Mesothelial cell of epicardium (in vitro differentiated cells): ENCODE data around the gene MCCD1. TPM values are rescaled to one million over a fixed set of nuclear protein-coding genes. Genes with fewer than 3 reads are reported as not detected.

Source experiments
- DNase-seq, 2 experiments: peaks; one replicate each; pipeline ENCODE4 v3.0.0; 2021; ENCODE audit warnings: low spot score in 2 of 2; ENCODE audit not compliant: unreplicated experiment in 2 of 2
- H3K27ac Mint-ChIP-seq: 2 replicates; pipeline ENCODE4 v1.8.0; 2021; ENCODE audit warnings: mixed read lengths
- H3K27me3 Mint-ChIP-seq: 2 replicates; pipeline ENCODE4 v1.8.0; 2021; ENCODE audit warnings: low read depth, mixed read lengths
- H3K36me3 Mint-ChIP-seq: 2 replicates; pipeline ENCODE4 v1.8.0; 2021; ENCODE audit warnings: mixed read lengths
- H3K4me1 Mint-ChIP-seq: 2 replicates; pipeline ENCODE4 v1.8.0; 2021; ENCODE audit warnings: mixed read lengths
- H3K4me3 Mint-ChIP-seq: 2 replicates; pipeline ENCODE4 v1.8.0; 2021; ENCODE audit warnings: mild to moderate bottlenecking, moderate library complexity, mixed read lengths
- H3K9me3 Mint-ChIP-seq: 2 replicates; pipeline ENCODE4 v1.8.0; 2021; ENCODE audit warnings: mixed read lengths
- CTCF ChIP-seq: fragments of 200-600 bp; sonication (generic); IDR thresholded peaks from one replicate; pipeline ENCODE4 v1.5.0; 2021; ENCODE audit warnings: antibody characterized with exemption; ENCODE audit not compliant: unreplicated experiment
- total RNA-seq: library from RNA; stranded (reverse); gene quantifications from 3 replicates; pipeline ENCODE4 v1.2.1, GENCODE V29; 2021

The MCCD1 gene
- total RNA-seq, 1 donor from 2014 or later: not detected

DNA sequence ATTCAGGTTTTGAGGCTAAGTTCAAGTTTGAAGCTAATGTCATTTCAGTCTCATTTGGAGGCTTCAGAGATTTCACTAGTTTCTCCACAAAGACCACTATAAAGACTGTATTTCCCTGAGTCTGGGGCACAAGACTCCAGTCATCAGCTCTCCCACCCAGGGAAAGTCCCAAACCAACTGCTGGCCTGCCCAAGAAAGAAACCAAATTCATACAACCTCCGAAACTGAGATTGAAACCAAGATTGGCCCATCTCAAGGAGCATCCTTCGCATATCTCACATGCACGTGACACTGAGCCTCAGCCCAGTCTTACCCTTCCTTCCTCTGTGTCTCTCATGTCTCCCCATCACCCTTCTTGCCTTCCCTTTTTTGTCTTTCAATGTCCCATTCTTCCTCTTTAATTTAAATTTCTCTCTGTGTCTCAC lies 39.8 kb downstream of the MCCD1 start:
- H3K9me3 Mint-ChIP-seq: no peaks in the 10 kb centered on the region
- peaks cover 7% of the 10 kb centered on the region for H3K27me3 Mint-ChIP-seq
- no peak overlapping the region for H3K4me3 Mint-ChIP-seq
- H3K36me3 Mint-ChIP-seq: no peaks in the 10 kb centered on the region
- TF ChIP-seq CTCF: no peak
- H3K4me1 Mint-ChIP-seq: no peaks in the 10 kb centered on the region
- no peak overlapping the region for H3K27ac Mint-ChIP-seq
- DNase-seq: no peak

GRCh38 chr6:31569861-31570536 lies 41.2 kb downstream of the MCCD1 start:
- TF ChIP-seq CTCF: no peak
- H3K27me3 Mint-ChIP-seq: peaks cover 7% of the 10 kb centered on the region
- H3K9me3 Mint-ChIP-seq: no peaks in the 10 kb centered on the region
- no peak overlapping the region for H3K4me3 Mint-ChIP-seq
- H3K4me1 Mint-ChIP-seq: no peaks in the 10 kb centered on the region
- no peak overlapping the region for H3K27ac Mint-ChIP-seq
- no peaks in the 10 kb centered on the region for H3K36me3 Mint-ChIP-seq
- no peak for DNase-seq

DNA sequence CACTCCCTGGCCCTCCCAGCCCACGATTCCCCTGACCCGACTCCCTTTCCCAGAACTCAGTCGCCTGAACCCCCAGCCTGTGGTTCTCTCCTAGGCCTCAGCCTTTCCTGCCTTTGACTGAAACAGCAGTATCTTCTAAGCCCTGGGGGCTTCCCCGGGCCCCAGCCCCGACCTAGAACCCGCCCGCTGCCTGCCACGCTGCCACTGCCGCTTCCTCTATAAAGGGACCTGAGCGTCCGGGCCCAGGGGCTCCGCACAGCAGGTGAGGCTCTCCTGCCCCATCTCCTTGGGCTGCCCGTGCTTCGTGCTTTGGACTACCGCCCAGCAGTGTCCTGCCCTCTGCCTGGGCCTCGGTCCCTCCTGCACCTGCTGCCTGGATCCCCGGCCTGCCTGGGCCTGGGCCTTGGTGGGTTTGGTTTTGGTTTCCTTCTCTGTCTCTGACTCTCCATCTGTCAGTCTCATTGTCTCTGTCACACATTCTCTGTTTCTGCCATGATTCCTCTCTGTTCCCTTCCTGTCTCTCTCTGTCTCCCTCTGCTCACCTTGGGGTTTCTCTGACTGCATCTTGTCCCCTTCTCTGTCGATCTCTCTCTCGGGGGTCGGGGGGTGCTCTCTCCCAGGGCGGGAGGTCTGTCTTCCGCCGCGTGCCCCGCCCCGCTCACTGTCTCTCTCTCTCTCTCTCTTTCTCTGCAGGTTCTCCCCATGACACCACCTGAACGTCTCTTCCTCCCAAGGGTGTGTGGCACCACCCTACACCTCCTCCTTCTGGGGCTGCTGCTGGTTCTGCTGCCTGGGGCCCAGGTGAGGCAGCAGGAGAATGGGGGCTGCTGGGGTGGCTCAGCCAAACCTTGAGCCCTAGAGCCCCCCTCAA lies 43.5 kb downstream of the MCCD1 start, which contains the start of gene LTA:
LTA (plus strand) TSS at position 249 of the 871 bp plus-strand sequence; CDS start at position 703, 454 bp downstream.
- no peaks in the 10 kb centered on the region for H3K9me3 Mint-ChIP-seq
- H3K4me1 Mint-ChIP-seq: peaks cover 5% of the 10 kb centered on the region
- no peak within 1 kb of the TSS for H3K4me3 Mint-ChIP-seq
- no peak for DNase-seq
- TF ChIP-seq CTCF: no peak
- no peak within 1 kb of the TSS for H3K27ac Mint-ChIP-seq
- no peaks in the 10 kb centered on the region for H3K36me3 Mint-ChIP-seq
- peaks cover 7% of the 10 kb centered on the region for H3K27me3 Mint-ChIP-seq

DNA sequence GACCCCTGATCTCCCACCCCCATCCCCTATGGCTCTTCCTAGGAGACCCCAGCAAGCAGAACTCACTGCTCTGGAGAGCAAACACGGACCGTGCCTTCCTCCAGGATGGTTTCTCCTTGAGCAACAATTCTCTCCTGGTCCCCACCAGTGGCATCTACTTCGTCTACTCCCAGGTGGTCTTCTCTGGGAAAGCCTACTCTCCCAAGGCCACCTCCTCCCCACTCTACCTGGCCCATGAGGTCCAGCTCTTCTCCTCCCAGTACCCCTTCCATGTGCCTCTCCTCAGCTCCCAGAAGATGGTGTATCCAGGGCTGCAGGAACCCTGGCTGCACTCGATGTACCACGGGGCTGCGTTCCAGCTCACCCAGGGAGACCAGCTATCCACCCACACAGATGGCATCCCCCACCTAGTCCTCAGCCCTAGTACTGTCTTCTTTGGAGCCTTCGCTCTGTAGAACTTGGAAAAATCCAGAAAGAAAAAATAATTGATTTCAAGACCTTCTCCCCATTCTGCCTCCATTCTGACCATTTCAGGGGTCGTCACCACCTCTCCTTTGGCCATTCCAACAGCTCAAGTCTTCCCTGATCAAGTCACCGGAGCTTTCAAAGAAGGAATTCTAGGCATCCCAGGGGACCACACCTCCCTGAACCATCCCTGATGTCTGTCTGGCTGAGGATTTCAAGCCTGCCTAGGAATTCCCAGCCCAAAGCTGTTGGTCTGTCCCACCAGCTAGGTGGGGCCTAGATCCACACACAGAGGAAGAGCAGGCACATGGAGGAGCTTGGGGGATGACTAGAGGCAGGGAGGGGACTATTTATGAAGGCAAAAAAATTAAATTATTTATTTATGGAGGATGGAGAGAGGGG lies 44.7 kb downstream of the MCCD1 start:
- DNase-seq: no peak
- H3K9me3 Mint-ChIP-seq: no peaks in the 10 kb centered on the region
- H3K36me3 Mint-ChIP-seq: no peaks in the 10 kb centered on the region
- H3K27ac Mint-ChIP-seq: no peak overlapping the region
- no peak for TF ChIP-seq CTCF
- H3K27me3 Mint-ChIP-seq: peaks cover 4% of the 10 kb centered on the region
- H3K4me1 Mint-ChIP-seq: peaks cover 5% of the 10 kb centered on the region
- H3K4me3 Mint-ChIP-seq: no peak overlapping the region
